ENCODE data around the gene NOTO.

DNA sequence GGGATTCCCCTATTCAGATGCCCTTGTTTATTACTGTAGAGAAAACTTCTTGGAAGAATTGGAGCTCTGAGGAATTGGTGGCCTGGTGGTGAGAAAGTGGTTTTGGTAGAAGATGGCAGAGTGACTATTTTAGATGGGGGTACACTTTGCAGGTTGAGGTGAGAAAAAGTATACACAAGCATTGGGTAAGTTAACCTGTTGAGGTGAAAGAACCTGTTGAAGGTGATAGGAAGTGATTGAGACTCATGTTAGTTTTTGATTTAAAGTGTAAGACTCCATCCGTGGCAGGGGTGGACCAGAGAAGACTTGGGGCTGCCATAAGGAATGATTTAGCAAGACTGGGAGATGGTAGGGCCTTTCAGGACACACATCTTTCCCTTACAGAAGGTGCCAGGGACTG lies 34.8 kb downstream of the NOTO start:
- TF ChIP-seq POLR2A (IDR thresholded peaks at IDR 0.05; ENCODE audit: low read length): no peak
- TF ChIP-seq GATA1 (IDR thresholded peaks at IDR 0.05; ENCODE audit: low read depth, low read length): no peak
